Measurements from ENCODE around the gene NEU4.

The NEU4 gene

GRCh38 chr2:241764275-241765241 lies 44.4 kb upstream of the NEU4 start:
- no peak for TF ChIP-seq CTCF (IDR thresholded peaks at IDR 0.05; ENCODE audit: low read depth, low read length, missing control alignments)
- in situ Hi-C loops (cut with HindIII; ENCODE audit: low sequenced_read_pairs), result no loop called here
- no peak for DNase-seq (ENCODE audit: low read depth)

GRCh38 chr2:241767464-241768250 lies 41.3 kb upstream of the NEU4 start:
- DNase-seq (ENCODE audit: low read depth), result no peak
- TF ChIP-seq CTCF (IDR thresholded peaks at IDR 0.05; ENCODE audit: low read depth, low read length, missing control alignments), result no peak
- in situ Hi-C loops (cut with HindIII; ENCODE audit: low sequenced_read_pairs), result no loop called here
- no peak overlapping the region for H3K4me3 ChIP-seq (ENCODE audit: low read depth, low read length)

More at GRCh38 chr2:241764275-241765241, 44.4 kb upstream of the NEU4 start:
- no peak overlapping the region for H3K4me3 ChIP-seq (ENCODE audit: low read depth, low read length)

GRCh38 chr2:241768251-241768711 lies 40.7 kb upstream of the NEU4 start:
- TF ChIP-seq CTCF (IDR thresholded peaks at IDR 0.05; ENCODE audit: low read depth, low read length, missing control alignments), result no peak
- in situ Hi-C loops (cut with HindIII; ENCODE audit: low sequenced_read_pairs), result no loop called here
- no peak overlapping the region for H3K4me3 ChIP-seq (ENCODE audit: low read depth, low read length)
- DNase-seq (ENCODE audit: low read depth), result no peak

- no peak for TF ChIP-seq CTCF (IDR thresholded peaks at IDR 0.05; ENCODE audit: low read depth, low read length, missing control alignments)
- H3K4me3 ChIP-seq (ENCODE audit: low read depth, low read length), result no peak overlapping the region
- in situ Hi-C loops (cut with HindIII; ENCODE audit: low sequenced_read_pairs), result no loop called here
- no peak for DNase-seq (ENCODE audit: low read depth)
Observed at GRCh38 chr2:241768850-241769249, 40.1 kb upstream of the NEU4 start.

- in situ Hi-C loops (cut with HindIII; ENCODE audit: low sequenced_read_pairs), result no loop called here
- no peak for DNase-seq (ENCODE audit: low read depth)
- no peak overlapping the region for H3K4me3 ChIP-seq (ENCODE audit: low read depth, low read length)
- no peak for TF ChIP-seq CTCF (IDR thresholded peaks at IDR 0.05; ENCODE audit: low read depth, low read length, missing control alignments)
Observed at GRCh38 chr2:241769819-241770184, 39.2 kb upstream of the NEU4 start.

GRCh38 chr2:241770185-241770935 lies 38.6 kb upstream of the NEU4 start:
- no peak for TF ChIP-seq CTCF (IDR thresholded peaks at IDR 0.05; ENCODE audit: low read depth, low read length, missing control alignments)
- in situ Hi-C loops (cut with HindIII; ENCODE audit: low sequenced_read_pairs), result no loop called here
- H3K4me3 ChIP-seq (ENCODE audit: low read depth, low read length), result no peak overlapping the region
- no peak for DNase-seq (ENCODE audit: low read depth)
